Activated T-helper 2 cell treated with anti-CD3 and anti-CD28 coated beads, Interferon-gamma antibody, Interleukin-2, Interleukin-4, amounts not matched to agents 10 μg/mL and 5 μg/mL and 100 μg/mL, durations not matched to agents 14 hours and 24 hours and 36 hours (primary cell): ENCODE results near the gene GALNT2. TPM values are rescaled to one million over a fixed set of nuclear protein-coding genes. Genes with fewer than 3 reads are reported as not detected.

ENCODE experiments used
- DNase-seq: peaks from one replicate; pipeline ENCODE4 v3.0.0; 2021; ENCODE audit warnings: low spot score
- H3K27ac Mint-ChIP-seq: one replicate; pipeline ENCODE4 v1.8.0; 2021; ENCODE audit warnings: mixed read lengths
- H3K27me3 Mint-ChIP-seq: one replicate; pipeline ENCODE4 v1.8.0; 2021; ENCODE audit warnings: low read depth, mixed read lengths
- H3K36me3 Mint-ChIP-seq: one replicate; pipeline ENCODE4 v1.8.0; 2021; ENCODE audit warnings: low read depth, mixed read lengths
- H3K4me1 Mint-ChIP-seq: one replicate; pipeline ENCODE4 v1.8.0; 2021; ENCODE audit warnings: low read depth, mixed read lengths
- H3K4me3 Mint-ChIP-seq: one replicate; pipeline ENCODE4 v1.8.0; 2021; ENCODE audit warnings: low read depth, mild to moderate bottlenecking, moderate library complexity, mixed read lengths
- H3K9me3 Mint-ChIP-seq: one replicate; pipeline ENCODE4 v1.8.0; 2021; ENCODE audit warnings: mixed read lengths
- intact Hi-C: fragments of 100-400 bp; cut with micrococcal nuclease; formaldehyde crosslinking; loops from one replicate; pipeline ENCODE4 v1.15.1; 2023
- total RNA-seq: library from RNA; stranded (reverse); gene quantifications from 2 replicates; pipeline ENCODE4 v1.2.3, GENCODE V29; 2022

Gene GALNT2
- total RNA-seq, 1 donor from 2014 or later: 59.3 TPM

- intact Hi-C loops: no loop called here
- Mint-ChIP-seq H3K9me3 (no peaks in the 10 kb centered on the region), H3K27me3 (no peaks in the 10 kb centered on the region), H3K27ac (peak overlapping the region; percentile 16), H3K4me3 (no peak overlapping the region), H3K4me1 (peaks cover 20% of the 10 kb centered on the region), H3K36me3 (peaks cover 35% of the 10 kb centered on the region)
- no peak for DNase-seq
These were observed 201.5 kb downstream of the GALNT2 start for GRCh38 chr1:230268371-230269170.

GRCh38 chr1:230270185-230270558 is 203.1 kb downstream of the GALNT2 start:
- Mint-ChIP-seq H3K4me3 (no peak overlapping the region), H3K27ac (peak overlapping the region; percentile 91), H3K27me3 (no peaks in the 10 kb centered on the region), H3K9me3 (no peaks in the 10 kb centered on the region), H3K4me1 (peaks cover 31% of the 10 kb centered on the region), H3K36me3 (peaks cover 21% of the 10 kb centered on the region)
- intact Hi-C loops: loop anchor here (1.0 to 10.0 kb wide), 5 partner anchors 30 to 145 kb away; no protein-coding TSS in a partner anchor
- DNase-seq: no peak

- Mint-ChIP-seq H3K27me3 (no peaks in the 10 kb centered on the region), H3K4me3 (no peak overlapping the region), H3K4me1 (peaks cover 31% of the 10 kb centered on the region), H3K27ac (peak overlapping the region; percentile 91), H3K9me3 (no peaks in the 10 kb centered on the region), H3K36me3 (peaks cover 16% of the 10 kb centered on the region)
- DNase-seq: peak; percentile 19
- intact Hi-C loops: loop anchor here (1.0 to 10.0 kb wide), 5 partner anchors 30 to 146 kb away; no protein-coding TSS in a partner anchor
These were observed 203.7 kb downstream of the GALNT2 start for GRCh38 chr1:230270559-230271281.

- H3K27ac Mint-ChIP-seq: peak overlapping the region; percentile 91
- H3K4me1 Mint-ChIP-seq: peaks cover 31% of the 10 kb centered on the region
- intact Hi-C loops: loop anchor here (2.0 to 10.0 kb wide), 4 partner anchors 35 to 147 kb away; no protein-coding TSS in a partner anchor
- no peak overlapping the region for H3K4me3 Mint-ChIP-seq
- no peaks in the 10 kb centered on the region for H3K27me3 Mint-ChIP-seq
- H3K9me3 Mint-ChIP-seq: no peaks in the 10 kb centered on the region
- DNase-seq: no peak
- H3K36me3 Mint-ChIP-seq: peaks cover 14% of the 10 kb centered on the region
These were observed 204.4 kb downstream of the GALNT2 start for GRCh38 chr1:230271300-230272035.

- Mint-ChIP-seq H3K4me3 (no peak overlapping the region), H3K4me1 (peaks cover 38% of the 10 kb centered on the region), H3K36me3 (peaks cover 18% of the 10 kb centered on the region), H3K27me3 (no peaks in the 10 kb centered on the region), H3K27ac (peak overlapping the region; percentile 5), H3K9me3 (no peaks in the 10 kb centered on the region)
- intact Hi-C loops: loop anchor here (5.0 to 10.0 kb wide), 2 partner anchors 85 to 148 kb away; no protein-coding TSS in a partner anchor
- no peak for DNase-seq
These were observed 205.5 kb downstream of the GALNT2 start for GRCh38 chr1:230272557-230272956.

- intact Hi-C loops: loop anchor here (5.0 to 10.0 kb wide), 2 partner anchors 86 to 148 kb away; no protein-coding TSS in a partner anchor
- no peak for DNase-seq
- H3K36me3 Mint-ChIP-seq: peaks cover 20% of the 10 kb centered on the region
- no peak overlapping the region for H3K4me3 Mint-ChIP-seq
- H3K27me3 Mint-ChIP-seq: no peaks in the 10 kb centered on the region
- H3K4me1 Mint-ChIP-seq: peaks cover 38% of the 10 kb centered on the region
- H3K9me3 Mint-ChIP-seq: no peaks in the 10 kb centered on the region
- H3K27ac Mint-ChIP-seq: peak overlapping the region; percentile 58
These were observed 206.2 kb downstream of the GALNT2 start for GRCh38 chr1:230273141-230273710.

- Mint-ChIP-seq H3K27ac (no peak overlapping the region), H3K4me3 (no peak overlapping the region), H3K27me3 (no peaks in the 10 kb centered on the region), H3K36me3 (peaks cover 24% of the 10 kb centered on the region), H3K9me3 (no peaks in the 10 kb centered on the region), H3K4me1 (peaks cover 42% of the 10 kb centered on the region)
- intact Hi-C loops: loop anchor here (5.0 to 10.0 kb wide), 2 partner anchors 87 to 149 kb away; no protein-coding TSS in a partner anchor
- DNase-seq: no peak
These were observed 207.2 kb downstream of the GALNT2 start for GRCh38 chr1:230274254-230274653.

GRCh38 chr1:230276401-230276800 is 209.4 kb downstream of the GALNT2 start:
- Mint-ChIP-seq H3K36me3 (peaks cover 29% of the 10 kb centered on the region), H3K27ac (no peak overlapping the region), H3K4me3 (no peak overlapping the region), H3K9me3 (no peaks in the 10 kb centered on the region), H3K4me1 (peaks cover 32% of the 10 kb centered on the region), H3K27me3 (no peaks in the 10 kb centered on the region)
- DNase-seq: no peak
- intact Hi-C loops: loop anchor here (10.0 kb wide), 1 partner anchor 152 kb away; no protein-coding TSS in a partner anchor

GRCh38 chr1:230277201-230278025 is 210.4 kb downstream of the GALNT2 start:
- H3K4me3 Mint-ChIP-seq: no peak overlapping the region
- H3K36me3 Mint-ChIP-seq: peaks cover 31% of the 10 kb centered on the region
- DNase-seq: no peak
- H3K4me1 Mint-ChIP-seq: peaks cover 36% of the 10 kb centered on the region
- H3K27me3 Mint-ChIP-seq: no peaks in the 10 kb centered on the region
- peak overlapping the region; percentile 17 for H3K27ac Mint-ChIP-seq
- intact Hi-C loops: loop anchor here (10.0 kb wide), 1 partner anchor 153 kb away; no protein-coding TSS in a partner anchor
- H3K9me3 Mint-ChIP-seq: no peaks in the 10 kb centered on the region

GRCh38 chr1:230278376-230278775 is 211.3 kb downstream of the GALNT2 start:
- Mint-ChIP-seq H3K4me3 (no peak overlapping the region), H3K4me1 (peaks cover 32% of the 10 kb centered on the region), H3K36me3 (peaks cover 28% of the 10 kb centered on the region), H3K27ac (no peak overlapping the region), H3K9me3 (no peaks in the 10 kb centered on the region), H3K27me3 (no peaks in the 10 kb centered on the region)
- intact Hi-C loops: loop anchor here (10.0 kb wide), 1 partner anchor 154 kb away; no protein-coding TSS in a partner anchor
- no peak for DNase-seq

GRCh38 chr1:230278871-230279582 is 212.0 kb downstream of the GALNT2 start:
- Mint-ChIP-seq H3K9me3 (no peaks in the 10 kb centered on the region), H3K36me3 (peaks cover 28% of the 10 kb centered on the region), H3K4me3 (no peak overlapping the region), H3K4me1 (peaks cover 27% of the 10 kb centered on the region), H3K27me3 (no peaks in the 10 kb centered on the region), H3K27ac (no peak overlapping the region)
- intact Hi-C loops: loop anchor here (10.0 kb wide), 1 partner anchor 154 kb away; no protein-coding TSS in a partner anchor
- no peak for DNase-seq
